Hematopoietic multipotent progenitor cell treated with erythropoietin and hydrocortisone succinate and interleukin-3 and kit ligand, for 6 days (in vitro differentiated cells): ENCODE data around the gene LAMTOR3.
"Not testable (repeated sequence)": the region's sequence is repeated elsewhere in the genome, so short reads cannot be mapped to it uniquely, and the experiment has no call there.

Source experiments
- DNase-seq: peaks from one replicate; pipeline ENCODE4 v3.0.0-alpha.2; 2015

Gene LAMTOR3

DNA sequence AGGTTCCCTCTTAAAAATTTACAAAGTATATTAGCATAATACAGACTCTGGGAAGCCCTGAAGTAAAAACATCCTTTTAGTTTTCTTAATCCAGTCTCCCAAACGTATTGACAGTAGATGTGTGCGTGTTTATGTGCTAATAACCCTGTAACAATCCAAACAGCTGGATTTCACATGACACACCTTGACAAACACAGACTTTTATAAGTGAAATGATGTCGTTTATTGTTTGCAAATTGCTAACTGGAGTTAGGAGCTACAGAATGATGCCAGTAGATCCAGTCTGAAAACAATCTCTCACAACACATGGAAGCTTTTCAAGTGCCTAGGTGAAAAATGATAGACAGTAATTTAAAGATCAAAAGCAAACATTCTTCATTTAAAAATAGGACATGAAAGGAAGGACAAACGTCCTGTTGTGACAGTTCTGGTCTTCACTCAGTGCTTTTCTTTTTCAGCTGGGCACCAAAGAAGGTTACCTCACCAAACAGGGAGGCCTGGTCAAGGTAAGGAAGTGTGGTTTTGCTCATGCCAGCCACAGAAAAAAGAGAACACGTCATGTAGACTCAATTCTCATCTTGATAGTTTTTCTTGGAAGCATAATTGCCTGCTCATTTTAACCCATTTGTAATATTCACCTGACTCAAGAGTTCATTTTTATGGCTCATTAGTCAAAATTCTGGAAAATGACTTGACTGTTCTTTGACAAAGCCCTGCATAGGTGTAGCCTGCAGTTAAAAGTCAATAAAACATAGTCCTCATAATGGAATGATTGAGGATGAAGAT is 32.9 kb downstream of the LAMTOR3 start:
- DNase-seq = peak; percentile 13

DNA sequence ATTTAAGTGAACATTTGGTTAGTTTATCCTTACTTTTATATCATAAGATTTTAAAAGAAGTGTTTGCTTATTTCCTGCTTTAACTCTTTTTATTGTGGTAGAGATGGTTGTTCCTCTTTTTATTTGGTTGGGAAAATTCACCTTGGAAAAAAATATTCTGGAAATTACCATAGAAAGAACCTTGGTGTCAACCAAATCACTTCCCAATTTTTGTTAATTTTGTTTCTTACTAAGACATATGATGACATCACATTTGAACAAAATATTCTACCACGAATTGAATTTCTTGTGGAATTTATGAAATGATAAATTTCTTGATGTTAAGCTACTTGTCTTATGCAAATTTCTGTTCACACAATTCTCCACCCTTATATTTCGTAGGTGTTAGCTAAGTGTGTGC is 33.7 kb downstream of the LAMTOR3 start:
- DNase-seq = no peak

DNA sequence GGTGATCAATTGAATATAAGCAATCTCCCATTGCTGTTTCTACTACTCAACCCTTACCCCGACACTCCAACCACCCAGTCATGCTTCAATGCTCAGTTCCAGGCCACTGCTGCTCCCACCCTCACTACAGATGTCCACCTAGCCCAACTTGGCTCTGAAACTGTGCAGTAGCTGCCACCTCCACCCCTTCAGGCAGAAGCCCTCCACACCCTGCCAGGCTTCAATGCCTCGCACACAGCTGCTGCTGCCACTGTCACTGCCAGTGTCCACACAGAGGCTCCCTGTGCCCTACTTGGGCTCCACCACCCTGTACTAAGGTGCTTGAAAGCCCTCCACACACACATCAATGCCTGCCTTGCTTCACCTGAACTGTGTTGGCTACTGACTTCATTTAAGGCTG is 34.6 kb downstream of the LAMTOR3 start:
- DNase-seq = no peak

DNA sequence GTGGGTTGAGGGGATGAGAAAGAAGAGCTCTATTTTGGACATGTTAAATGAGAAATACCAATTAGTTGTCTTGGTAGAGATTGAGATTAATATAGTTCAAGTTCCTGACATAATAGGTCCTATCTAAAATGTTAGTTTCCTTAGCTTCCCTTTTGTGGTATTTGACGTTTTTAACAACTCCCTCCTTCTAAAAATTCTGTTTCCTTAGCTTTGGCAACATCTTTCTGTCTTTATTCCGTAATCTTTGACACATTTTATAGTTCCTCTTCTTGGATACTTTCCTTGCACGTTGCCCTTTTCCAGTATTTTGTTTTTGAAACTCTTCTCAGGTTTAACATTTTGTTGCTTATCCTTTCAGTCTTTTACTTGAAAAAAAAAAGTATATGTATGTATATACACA is 36.9 kb downstream of the LAMTOR3 start:
- peak; percentile 22 for DNase-seq

DNA sequence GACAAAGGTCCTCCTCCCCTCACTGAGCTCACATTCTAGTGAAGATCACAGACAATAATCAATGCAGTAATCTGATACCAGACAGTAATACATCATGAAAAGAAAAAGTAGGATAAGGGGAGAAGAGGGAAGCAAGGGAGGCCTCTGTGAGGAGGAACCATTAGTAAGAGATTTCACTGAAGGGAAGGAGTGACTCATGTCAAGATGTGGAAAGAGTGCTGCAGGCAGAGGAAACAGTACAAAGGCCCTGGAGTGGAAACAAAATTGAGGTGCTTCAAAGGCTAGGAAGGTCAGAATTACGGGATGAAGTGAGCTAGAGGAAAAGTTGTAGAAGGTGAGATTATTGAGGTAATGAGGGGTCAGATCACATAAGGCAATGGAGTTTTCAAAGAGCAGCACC is 38.1 kb downstream of the LAMTOR3 start:
- peak; percentile 40 for DNase-seq

GRCh38 chr4:99855678-99856077 is 38.5 kb downstream of the LAMTOR3 start:
- peak; percentile 51 for DNase-seq

DNA sequence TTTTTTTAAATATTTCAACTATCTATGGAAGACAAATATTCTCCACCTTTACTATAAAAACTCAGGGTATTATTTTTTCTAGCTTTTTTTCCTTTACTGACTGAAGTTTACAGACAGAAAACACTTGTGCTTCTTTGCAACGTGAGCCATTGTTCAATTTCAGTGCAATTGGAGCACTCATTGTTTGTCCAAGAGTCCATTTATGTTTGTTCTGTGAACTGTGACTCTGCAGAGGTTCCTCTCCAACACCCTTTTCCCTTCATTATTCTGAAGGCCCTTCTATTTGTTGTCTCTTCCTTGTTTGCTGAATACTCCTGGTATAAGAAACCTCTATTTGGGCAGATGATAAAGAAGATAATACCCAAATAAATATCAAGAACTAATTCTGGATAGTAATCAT is 40.2 kb downstream of the LAMTOR3 start:
- DNase-seq = no peak

GRCh38 chr4:99853190-99853589 is 41.0 kb downstream of the LAMTOR3 start:
- no peak for DNase-seq

DNA sequence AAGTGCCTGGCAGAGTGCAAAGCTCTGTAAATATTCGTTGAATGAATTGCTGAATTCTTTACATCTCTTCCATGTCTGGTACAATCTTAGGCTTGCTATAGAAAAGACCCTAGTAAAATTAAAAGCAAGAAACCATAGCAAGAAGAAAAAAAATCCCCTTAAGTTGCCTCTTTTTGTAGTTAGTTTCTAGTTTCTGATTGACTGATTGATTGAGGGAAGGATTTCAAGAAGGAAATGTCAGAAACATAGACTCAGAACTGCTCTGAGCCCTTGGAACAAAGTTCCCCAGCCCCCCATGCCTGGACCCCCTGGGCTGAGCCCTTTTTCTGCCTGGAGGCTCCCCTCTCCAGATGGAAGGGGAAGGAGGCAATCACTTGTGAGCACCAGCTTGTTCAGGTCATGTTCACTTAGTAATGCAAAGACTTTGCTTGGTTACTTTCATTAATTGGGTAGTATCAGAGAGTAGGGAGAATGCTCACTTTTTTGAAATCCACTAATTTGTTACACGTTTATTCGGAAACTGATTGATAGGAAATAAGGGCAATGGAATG is 42.0 kb downstream of the LAMTOR3 start:
- no peak for DNase-seq

DNA sequence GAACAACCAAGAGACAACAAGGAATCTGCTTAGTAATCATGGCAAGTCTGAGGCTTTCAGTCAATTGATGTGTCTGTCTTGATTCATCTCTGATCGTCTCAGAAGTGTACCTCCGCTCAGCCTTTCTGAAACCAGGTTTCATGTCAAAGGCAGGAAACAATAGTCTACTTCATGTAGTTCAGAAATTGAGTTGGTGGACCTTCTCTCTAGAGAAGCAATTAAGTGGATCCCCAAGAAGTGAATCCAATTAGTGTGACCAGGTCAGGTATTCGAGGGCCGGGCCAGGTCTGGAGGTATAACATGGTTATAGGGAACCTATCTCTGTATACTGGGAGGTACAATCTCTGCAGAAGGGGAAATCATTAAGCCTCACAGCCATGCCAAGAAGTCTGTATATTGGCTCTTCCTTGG is 45.6 kb downstream of the LAMTOR3 start:
- no peak for DNase-seq

DNA sequence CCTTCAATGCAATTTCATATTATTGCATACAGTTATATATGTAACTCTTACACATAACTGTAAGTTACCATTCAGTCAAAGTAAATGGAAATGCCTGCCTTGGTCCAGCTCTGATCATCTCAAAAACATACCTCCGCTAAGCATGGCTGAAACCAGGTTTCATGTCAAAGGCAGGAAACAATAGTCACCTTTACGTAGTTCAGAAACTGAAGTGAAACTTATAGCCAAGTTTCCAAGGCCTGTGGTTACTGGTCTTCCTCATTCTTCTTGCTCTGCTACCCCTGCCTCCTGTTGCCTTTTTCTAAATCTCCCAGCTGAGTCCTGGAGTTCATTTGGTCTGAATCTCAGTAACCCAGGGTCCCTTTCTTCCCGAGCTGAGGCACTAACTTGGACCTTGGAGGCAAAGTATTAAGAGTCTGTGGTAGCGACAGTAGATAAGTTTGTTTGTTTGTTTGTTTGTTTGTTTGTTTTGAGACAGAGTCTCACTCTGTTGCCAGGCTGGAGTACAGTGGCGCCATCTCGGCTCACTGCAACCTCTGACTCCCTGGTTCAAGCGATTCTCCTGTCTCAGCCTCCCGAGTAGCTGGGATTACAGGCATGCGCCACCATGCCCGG is 46.8 kb downstream of the LAMTOR3 start:
- no peak for DNase-seq

- DNase-seq = no peak
These were observed 47.3 kb downstream of the LAMTOR3 start for GRCh38 chr4:99846891-99847290.

- DNase-seq = no peak
These were observed 48.3 kb downstream of the LAMTOR3 start for GRCh38 chr4:99845708-99846469.

DNA sequence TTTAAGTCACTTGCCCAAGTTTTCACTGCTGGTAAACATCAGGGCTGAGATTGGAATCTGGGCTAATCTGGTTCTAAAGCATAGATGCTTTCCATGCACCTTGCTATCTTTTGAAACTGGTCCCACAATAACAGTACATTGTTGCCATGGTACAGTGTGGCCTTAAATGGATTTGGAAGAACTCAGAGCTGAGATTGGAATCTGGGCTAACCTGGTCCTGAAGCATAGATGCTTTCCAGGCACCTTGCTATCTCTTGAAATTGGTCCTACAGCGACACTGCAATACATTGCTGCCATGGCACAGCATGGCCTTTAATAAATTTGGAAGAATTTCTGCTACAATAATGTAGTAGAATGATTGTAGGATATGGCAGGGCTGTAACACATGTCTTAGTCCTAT is 49.0 kb downstream of the LAMTOR3 start:
- DNase-seq = no peak

- no peak for DNase-seq
These were observed 50.2 kb downstream of the LAMTOR3 start for GRCh38 chr4:99844048-99844447.

DNA sequence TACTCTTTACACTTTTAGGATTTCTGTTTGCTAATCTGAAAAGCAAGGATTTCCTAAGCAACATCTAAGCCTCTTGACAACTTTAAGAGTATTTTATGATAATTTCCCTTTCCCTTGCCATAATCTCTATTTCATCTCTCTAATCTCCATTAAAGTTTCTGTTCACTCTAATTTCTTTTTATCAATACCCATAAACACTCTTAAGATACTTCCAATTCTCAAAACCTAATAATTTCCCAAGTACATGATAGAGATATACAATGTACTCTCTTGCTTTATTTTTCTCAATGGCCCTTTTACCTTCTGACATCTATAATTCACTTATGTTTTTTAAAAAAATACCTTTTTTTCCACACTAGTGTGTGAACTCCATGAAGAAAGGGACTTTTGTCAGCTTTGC is 50.8 kb downstream of the LAMTOR3 start:
- DNase-seq = no peak

- no peak for DNase-seq
These were observed 53.1 kb downstream of the LAMTOR3 start for GRCh38 chr4:99841129-99841528.

DNA sequence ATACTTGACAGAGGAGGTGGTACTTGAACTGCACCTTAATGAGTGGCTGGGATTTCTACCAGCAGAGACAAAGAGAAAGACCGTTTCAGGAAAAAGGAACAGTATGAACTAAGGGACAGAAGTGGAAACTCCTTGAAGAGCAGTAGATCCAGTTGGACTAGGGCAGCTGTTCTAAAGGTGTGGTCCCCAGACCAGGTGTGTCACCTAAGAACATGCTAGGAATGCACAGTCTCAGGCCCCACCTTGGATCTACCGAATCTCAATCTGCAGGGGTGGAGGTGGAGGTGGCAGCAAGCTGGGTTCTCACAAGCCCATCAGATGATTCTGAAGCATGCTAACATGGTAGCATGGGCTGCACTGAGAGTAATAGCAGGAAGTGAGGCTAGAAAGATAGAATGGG is 55.3 kb downstream of the LAMTOR3 start:
- no peak for DNase-seq

DNA sequence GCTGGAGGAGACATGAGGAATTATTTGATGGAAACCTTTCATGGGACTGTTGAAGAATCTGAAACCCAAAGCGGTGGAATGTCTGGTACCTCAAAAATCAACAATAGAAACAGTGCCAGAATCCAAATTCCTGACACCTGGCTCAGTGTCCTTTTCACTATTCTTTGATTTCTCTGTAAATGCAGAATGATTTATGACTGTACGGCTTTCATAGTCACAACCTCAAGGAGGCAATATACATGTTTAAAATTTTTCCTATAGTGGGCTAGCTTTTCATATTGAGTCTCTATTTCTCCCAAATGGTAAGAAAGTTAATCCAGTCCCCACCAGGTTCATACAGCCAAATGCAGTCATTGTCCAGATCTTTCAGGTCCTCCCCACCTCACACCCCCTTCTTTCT is 58.3 kb downstream of the LAMTOR3 start:
- DNase-seq = no peak

DNA sequence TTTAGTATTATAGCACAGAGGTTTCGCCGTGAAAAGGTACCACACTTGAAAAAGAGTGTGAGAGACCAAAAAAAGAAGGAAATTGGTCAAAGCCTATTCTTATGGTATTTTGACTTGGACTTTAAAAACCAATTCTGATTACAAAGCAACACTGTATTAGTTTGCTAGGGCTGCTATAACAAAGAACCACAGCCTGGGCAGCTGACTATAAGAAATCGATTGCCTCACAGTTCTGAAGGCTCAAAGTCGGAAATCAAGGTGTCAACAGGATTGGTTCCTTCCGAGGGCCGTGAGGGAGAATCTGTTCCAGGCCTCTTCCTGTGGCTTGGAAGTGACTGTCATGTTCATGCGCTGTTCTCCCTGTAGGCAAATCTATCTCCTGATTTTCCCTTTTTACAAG is 59.7 kb downstream of the LAMTOR3 start:
- DNase-seq = no peak

- DNase-seq = no peak
These were observed 60.5 kb downstream of the LAMTOR3 start for GRCh38 chr4:99833756-99834155.

- DNase-seq = no peak
These were observed 61.5 kb downstream of the LAMTOR3 start for GRCh38 chr4:99832758-99833157.

- no peak for DNase-seq
These were observed 61.9 kb downstream of the LAMTOR3 start for GRCh38 chr4:99832321-99832720.

DNA sequence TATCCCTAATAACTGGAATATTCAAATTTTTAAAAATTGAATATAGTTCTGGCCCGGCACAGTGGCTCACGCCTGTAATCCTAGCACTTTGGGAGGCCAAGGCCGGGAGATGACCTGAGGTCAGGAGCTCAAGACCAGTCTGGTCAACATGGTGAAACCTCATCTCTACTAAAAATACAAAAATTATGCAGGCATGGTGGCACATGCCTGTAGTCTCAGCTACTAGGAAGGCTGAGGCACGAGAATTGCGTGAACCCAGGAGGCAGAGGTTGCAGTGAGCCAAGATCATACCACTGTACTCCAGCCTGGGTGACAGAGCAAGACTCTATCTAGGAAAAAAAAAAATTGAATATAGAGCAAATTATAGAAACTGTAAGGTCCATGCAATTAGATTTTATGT is 64.2 kb downstream of the LAMTOR3 start:
- not testable (repeated sequence) for DNase-seq
